ENCODE data around the gene CSGALNACT2. TPM values are rescaled to one million over a fixed set of nuclear protein-coding genes. Genes with fewer than 3 reads are reported as not detected.

CSGALNACT2 gene
- total RNA-seq, 1 donor from 2014 or later: 10.4 TPM

GRCh38 chr10:43124574-43125273 is 13.5 kb upstream of the CSGALNACT2 start:
- DNase-seq (ENCODE audit: low read depth): no peak
- no peak overlapping the region for H3K4me3 ChIP-seq (ENCODE audit: low read depth, low read length)
- TF ChIP-seq, protein P1, sequence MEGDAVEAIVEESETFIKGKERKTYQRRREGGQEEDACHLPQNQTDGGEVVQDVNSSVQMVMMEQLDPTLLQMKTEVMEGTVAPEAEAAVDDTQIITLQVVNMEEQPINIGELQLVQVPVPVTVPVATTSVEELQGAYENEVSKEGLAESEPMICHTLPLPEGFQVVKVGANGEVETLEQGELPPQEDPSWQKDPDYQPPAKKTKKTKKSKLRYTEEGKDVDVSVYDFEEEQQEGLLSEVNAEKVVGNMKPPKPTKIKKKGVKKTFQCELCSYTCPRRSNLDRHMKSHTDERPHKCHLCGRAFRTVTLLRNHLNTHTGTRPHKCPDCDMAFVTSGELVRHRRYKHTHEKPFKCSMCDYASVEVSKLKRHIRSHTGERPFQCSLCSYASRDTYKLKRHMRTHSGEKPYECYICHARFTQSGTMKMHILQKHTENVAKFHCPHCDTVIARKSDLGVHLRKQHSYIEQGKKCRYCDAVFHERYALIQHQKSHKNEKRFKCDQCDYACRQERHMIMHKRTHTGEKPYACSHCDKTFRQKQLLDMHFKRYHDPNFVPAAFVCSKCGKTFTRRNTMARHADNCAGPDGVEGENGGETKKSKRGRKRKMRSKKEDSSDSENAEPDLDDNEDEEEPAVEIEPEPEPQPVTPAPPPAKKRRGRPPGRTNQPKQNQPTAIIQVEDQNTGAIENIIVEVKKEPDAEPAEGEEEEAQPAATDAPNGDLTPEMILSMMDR (conservative IDR thresholded peaks at IDR 0.05; ENCODE audit: low read depth, low read length): no peak

- H3K4me3 ChIP-seq (ENCODE audit: low read depth, low read length): no peak overlapping the region
- TF ChIP-seq, protein P1 (conservative IDR thresholded peaks at IDR 0.05; ENCODE audit: low read depth, low read length): no peak
- DNase-seq (ENCODE audit: low read depth): no peak
These were observed 12.9 kb upstream of the CSGALNACT2 start for GRCh38 chr10:43125274-43125845.

DNA sequence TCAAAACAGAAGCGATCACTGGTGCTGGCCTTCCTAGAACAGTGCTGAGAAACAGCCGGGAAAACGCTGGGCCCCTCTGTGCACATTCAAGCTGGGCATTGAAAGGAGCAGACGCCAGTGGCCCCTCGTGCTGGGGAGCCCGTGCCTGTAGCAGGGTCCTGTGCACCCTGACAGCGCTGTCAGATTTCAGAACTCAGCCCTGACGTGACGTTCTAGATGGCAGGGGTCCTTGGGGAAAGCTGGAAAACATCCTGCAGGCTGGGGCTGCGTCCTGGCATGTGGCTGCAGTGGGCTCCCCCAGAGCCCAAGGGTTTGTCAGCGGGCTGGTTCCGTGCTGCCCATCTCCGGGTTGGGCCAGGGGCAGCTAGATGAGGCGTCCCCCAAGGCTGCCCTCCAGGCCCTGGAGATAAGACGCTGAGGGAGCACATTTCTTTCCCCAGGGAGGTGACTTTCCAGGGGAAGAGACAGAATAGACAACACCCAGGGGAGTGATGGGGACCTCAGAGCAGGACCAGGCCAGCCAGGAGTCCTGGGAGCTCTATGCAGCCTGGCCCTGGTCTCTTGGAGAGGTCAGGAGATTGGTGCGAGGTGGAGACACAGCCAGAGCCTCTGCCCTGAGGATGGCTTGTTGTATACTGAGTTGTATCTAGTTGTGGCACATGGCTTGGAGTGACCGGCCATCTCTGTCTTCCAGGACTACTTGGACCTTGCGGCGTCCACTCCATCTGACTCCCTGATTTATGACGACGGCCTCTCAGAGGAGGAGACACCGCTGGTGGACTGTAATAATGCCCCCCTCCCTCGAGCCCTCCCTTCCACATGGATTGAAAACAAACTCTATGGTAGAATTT is 12.1 kb upstream of the CSGALNACT2 start:
- TF ChIP-seq, protein P1 (conservative IDR thresholded peaks at IDR 0.05; ENCODE audit: low read depth, low read length): no peak
- no peak overlapping the region for H3K4me3 ChIP-seq (ENCODE audit: low read depth, low read length)
- no peak for DNase-seq (ENCODE audit: low read depth)

DNA sequence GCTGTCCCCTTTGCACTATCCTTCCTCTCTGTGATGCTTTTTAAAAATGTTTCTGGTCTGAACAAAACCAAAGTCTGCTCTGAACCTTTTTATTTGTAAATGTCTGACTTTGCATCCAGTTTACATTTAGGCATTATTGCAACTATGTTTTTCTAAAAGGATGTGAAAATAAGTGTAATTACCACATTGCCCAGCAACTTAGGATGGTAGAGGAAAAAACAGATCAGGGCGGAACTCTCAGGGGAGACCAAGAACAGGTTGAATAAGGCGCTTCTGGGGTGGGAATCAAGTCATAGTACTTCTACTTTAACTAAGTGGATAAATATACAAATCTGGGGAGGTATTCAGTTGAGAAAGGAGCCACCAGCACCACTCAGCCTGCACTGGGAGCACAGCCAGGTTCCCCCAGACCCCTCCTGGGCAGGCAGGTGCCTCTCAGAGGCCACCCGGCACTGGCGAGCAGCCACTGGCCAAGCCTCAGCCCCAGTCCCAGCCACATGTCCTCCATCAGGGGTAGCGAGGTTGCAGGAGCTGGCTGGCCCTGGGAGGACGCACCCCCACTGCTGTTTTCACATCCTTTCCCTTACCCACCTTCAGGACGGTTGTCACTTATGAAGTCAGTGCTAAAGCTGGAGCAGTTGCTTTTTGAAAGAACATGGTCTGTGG is 11.4 kb upstream of the CSGALNACT2 start:
- TF ChIP-seq, protein P1 (conservative IDR thresholded peaks at IDR 0.05; ENCODE audit: low read depth, low read length): no peak
- no peak for DNase-seq (ENCODE audit: low read depth)
- no peak overlapping the region for H3K4me3 ChIP-seq (ENCODE audit: low read depth, low read length)

GRCh38 chr10:43127442-43127841 is 10.8 kb upstream of the CSGALNACT2 start:
- no peak overlapping the region for H3K4me3 ChIP-seq (ENCODE audit: low read depth, low read length)
- no peak for DNase-seq (ENCODE audit: low read depth)
- TF ChIP-seq, protein P1 (conservative IDR thresholded peaks at IDR 0.05; ENCODE audit: low read depth, low read length): no peak

GRCh38 chr10:43128331-43128730 is 9.9 kb upstream of the CSGALNACT2 start:
- DNase-seq (ENCODE audit: low read depth): no peak
- no peak overlapping the region for H3K4me3 ChIP-seq (ENCODE audit: low read depth, low read length)
- TF ChIP-seq, protein P1 (conservative IDR thresholded peaks at IDR 0.05; ENCODE audit: low read depth, low read length): no peak

Measured in epithelial cell of proximal tubule (primary cell).